Nephron progenitor cell (in vitro differentiated cells): Measurements from ENCODE around the gene PRR22.

Experiments
- DNase-seq: peaks from one replicate; pipeline ENCODE4 v3.0.0; 2021
- H3K27ac Mint-ChIP-seq: 2 replicates; pipeline ENCODE4 v1.8.0; 2021; ENCODE audit warnings: mild to moderate bottlenecking, moderate library complexity, mixed read lengths
- H3K27me3 Mint-ChIP-seq: 2 replicates; pipeline ENCODE4 v1.8.0; 2021; ENCODE audit warnings: mild to moderate bottlenecking, low read depth, mixed read lengths; ENCODE audit not compliant: poor library complexity
- H3K36me3 Mint-ChIP-seq: 2 replicates; pipeline ENCODE4 v1.8.0; 2021; ENCODE audit warnings: low read depth, mixed read lengths
- H3K4me1 Mint-ChIP-seq: 2 replicates; pipeline ENCODE4 v1.8.0; 2021; ENCODE audit warnings: mixed read lengths
- H3K4me3 Mint-ChIP-seq: 2 replicates; pipeline ENCODE4 v1.8.0; 2021; ENCODE audit warnings: mild to moderate bottlenecking, moderate library complexity, mixed read lengths
- H3K9me3 Mint-ChIP-seq: 2 replicates; pipeline ENCODE4 v1.8.0; 2021; ENCODE audit warnings: mild to moderate bottlenecking, moderate library complexity, mixed read lengths
- CTCF ChIP-seq: fragments of 200-600 bp; sonication (generic); IDR thresholded peaks from 2 replicates; pipeline ENCODE4 v1.5.0; 2021; ENCODE audit warnings: antibody characterized with exemption

Gene PRR22

GRCh38 chr19:5804516-5805461 is 20.2 kb upstream of the PRR22 start, which contains the start of gene NRTN:
Gene NRTN, plus strand, starts transcription at chr19:5805067. Its CDS starts 19,099 bp downstream, at chr19:5824166.
- peaks cover 21% of the 10 kb centered on the region for H3K27me3 Mint-ChIP-seq
- H3K9me3 Mint-ChIP-seq = no peaks in the 10 kb centered on the region
- H3K4me1 Mint-ChIP-seq = peaks cover 45% of the 10 kb centered on the region
- DNase-seq = peak; percentile 63
- peak within 1 kb of the TSS; percentile 77 for H3K4me3 Mint-ChIP-seq
- H3K27ac Mint-ChIP-seq = no peak within 1 kb of the TSS
- TF ChIP-seq CTCF = no peak
- no peaks in the 10 kb centered on the region for H3K36me3 Mint-ChIP-seq

GRCh38 chr19:5803752-5804515 is 19.4 kb upstream of the PRR22 start:
- peaks cover 27% of the 10 kb centered on the region for H3K27me3 Mint-ChIP-seq
- peak overlapping the region; percentile 77 for H3K4me3 Mint-ChIP-seq
- H3K4me1 Mint-ChIP-seq = peaks cover 53% of the 10 kb centered on the region
- peak; percentile 99 for DNase-seq
- H3K36me3 Mint-ChIP-seq = no peaks in the 10 kb centered on the region
- TF ChIP-seq CTCF = peak; percentile 95
- H3K27ac Mint-ChIP-seq = no peak overlapping the region
- no peaks in the 10 kb centered on the region for H3K9me3 Mint-ChIP-seq

- no peak for DNase-seq
- H3K27ac Mint-ChIP-seq = no peak overlapping the region
Measured at GRCh38 chr19:5803441-5803751, 18.9 kb upstream of the PRR22 start.

GRCh38 chr19:5801796-5802619 is 17.5 kb upstream of the PRR22 start:
- no peaks in the 10 kb centered on the region for H3K9me3 Mint-ChIP-seq
- no peak for TF ChIP-seq CTCF
- H3K27ac Mint-ChIP-seq = no peak overlapping the region
- H3K36me3 Mint-ChIP-seq = no peaks in the 10 kb centered on the region
- H3K4me1 Mint-ChIP-seq = peaks cover 50% of the 10 kb centered on the region
- peaks cover 28% of the 10 kb centered on the region for H3K27me3 Mint-ChIP-seq
- DNase-seq = peak; percentile 88
- H3K4me3 Mint-ChIP-seq = peak overlapping the region; percentile 66

More at GRCh38 chr19:5803441-5803751, 18.9 kb upstream of the PRR22 start:
- peak overlapping the region; percentile 56 for H3K4me3 Mint-ChIP-seq
- H3K36me3 Mint-ChIP-seq = no peaks in the 10 kb centered on the region
- no peak for TF ChIP-seq CTCF
- H3K9me3 Mint-ChIP-seq = no peaks in the 10 kb centered on the region
- peaks cover 56% of the 10 kb centered on the region for H3K4me1 Mint-ChIP-seq
- peaks cover 28% of the 10 kb centered on the region for H3K27me3 Mint-ChIP-seq

- Mint-ChIP-seq H3K27me3 (peaks cover 26% of the 10 kb centered on the region), H3K4me1 (peaks cover 37% of the 10 kb centered on the region), H3K9me3 (no peaks in the 10 kb centered on the region), H3K27ac (no peak overlapping the region), H3K4me3 (no peak overlapping the region), H3K36me3 (no peaks in the 10 kb centered on the region)
- no peak for TF ChIP-seq CTCF
- no peak for DNase-seq
Measured at GRCh38 chr19:5800361-5801270, 16.1 kb upstream of the PRR22 start.
